ENCODE data around the gene APRT. TPM values are rescaled to one million over a fixed set of nuclear protein-coding genes. Genes with fewer than 3 reads are reported as not detected.
A peak's percentile ranks its signal among the peaks of the same experiment; 100 is the strongest.

The APRT gene, protein sequence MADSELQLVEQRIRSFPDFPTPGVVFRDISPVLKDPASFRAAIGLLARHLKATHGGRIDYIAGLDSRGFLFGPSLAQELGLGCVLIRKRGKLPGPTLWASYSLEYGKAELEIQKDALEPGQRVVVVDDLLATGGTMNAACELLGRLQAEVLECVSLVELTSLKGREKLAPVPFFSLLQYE
- 100 to 1,000 TPM; 140 to 141 TPM for total RNA-seq

DNA sequence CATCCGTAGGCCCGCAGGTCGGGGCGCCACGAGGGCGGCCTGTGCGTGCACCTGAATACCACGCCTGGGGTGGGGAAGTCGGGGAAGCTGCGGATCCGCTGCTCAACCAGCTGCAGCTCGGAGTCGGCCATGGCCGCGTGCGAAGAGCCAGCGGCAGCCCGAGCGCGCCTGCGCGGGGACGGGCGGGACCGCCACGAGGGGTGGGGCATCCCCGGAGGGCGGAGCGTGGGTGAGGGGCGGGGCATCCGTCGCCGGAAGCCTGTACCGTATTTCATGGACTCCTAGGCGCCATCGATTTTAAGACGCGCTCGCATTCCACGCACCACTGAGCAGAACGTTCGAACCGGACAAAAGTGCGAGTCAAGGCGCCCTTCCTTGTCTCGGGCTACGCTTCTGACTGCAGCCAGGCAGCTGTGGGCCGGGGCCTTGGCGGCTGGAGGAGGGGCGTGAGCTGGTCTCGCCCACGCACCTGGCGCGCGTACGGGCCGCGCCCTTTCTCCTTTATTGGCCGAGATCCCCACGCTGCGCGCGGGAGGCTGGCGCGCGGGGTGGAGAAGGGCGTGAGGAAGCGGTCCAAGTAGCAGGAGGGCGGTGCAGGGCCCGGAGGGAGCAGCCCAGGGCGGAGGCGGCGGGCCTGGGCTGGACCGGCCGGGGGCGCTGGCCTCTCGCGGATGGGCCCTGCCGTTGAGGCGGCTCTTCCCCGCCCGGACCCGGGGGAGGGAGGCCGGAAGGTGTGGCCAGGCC is at the start of gene APRT:
APRT (minus strand) TSS at position 160 of the 744 bp plus-strand sequence; CDS start at position 131, 29 bp downstream.
- peak within 1 kb of the TSS; percentile 85 for H3K4me3 Mint-ChIP-seq
- H3K4me1 Mint-ChIP-seq (ENCODE audit: low read depth): peaks cover 32% of the 10 kb centered on the region
- H3K36me3 Mint-ChIP-seq (ENCODE audit: low read depth): peaks cover 29% of the 10 kb centered on the region
- H3K9me3 Mint-ChIP-seq (ENCODE audit: insufficient read depth): no peaks in the 10 kb centered on the region
- H3K27me3 Mint-ChIP-seq (ENCODE audit: low read depth): no peaks in the 10 kb centered on the region
- peak within 1 kb of the TSS; percentile 97 for H3K27ac Mint-ChIP-seq
- ChIA-PET POLR2A (interaction anchor here (0.6 to 4.2 kb wide), 10 partner anchors 9 to 360 kb away, joined by 3 to 27 read pairs (median 6); partner anchors contain the start of gene CDH15), CTCF (interaction anchor here (0.7 to 5.5 kb wide), 14 partner anchors 9 to 429 kb away, joined by 3 to 42 read pairs (median 3); partner anchors contain the start of genes GALNS, TRAPPC2L and ZNF778)
- DNase-seq (peak; percentile 97), ATAC-seq (peak; percentile 84)

DNA sequence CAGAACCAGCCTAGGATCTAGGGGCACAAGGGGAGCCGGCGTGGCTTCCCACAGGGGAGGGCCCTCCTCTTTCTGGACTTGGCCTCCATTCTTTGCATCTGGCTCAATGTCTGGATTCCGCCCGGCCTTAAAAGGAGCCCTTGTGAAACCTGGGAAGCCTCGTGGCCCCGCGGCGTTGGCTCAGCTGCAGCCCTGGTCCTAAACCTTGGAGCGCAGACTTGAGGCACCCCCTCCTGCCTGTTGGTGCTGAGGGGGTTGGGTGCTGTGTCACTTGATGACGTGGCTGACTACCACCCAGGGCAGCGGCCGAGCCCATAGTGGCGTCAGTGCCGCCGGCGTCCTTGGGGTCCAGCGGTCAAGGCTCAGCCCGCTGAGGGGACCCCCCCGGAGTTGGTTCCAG is 49.6 kb upstream of the APRT start:
- Mint-ChIP-seq H3K4me1 (ENCODE audit: low read depth) (peaks cover 11% of the 10 kb centered on the region), H3K27me3 (ENCODE audit: low read depth) (no peaks in the 10 kb centered on the region), H3K9me3 (ENCODE audit: insufficient read depth) (no peaks in the 10 kb centered on the region), H3K27ac (no peak overlapping the region), H3K36me3 (ENCODE audit: low read depth) (peaks cover 21% of the 10 kb centered on the region), H3K4me3 (no peak overlapping the region)
- ChIA-PET CTCF (no interaction called here), POLR2A (no interaction called here)
- no peak for ATAC-seq
- no peak for DNase-seq

DNA sequence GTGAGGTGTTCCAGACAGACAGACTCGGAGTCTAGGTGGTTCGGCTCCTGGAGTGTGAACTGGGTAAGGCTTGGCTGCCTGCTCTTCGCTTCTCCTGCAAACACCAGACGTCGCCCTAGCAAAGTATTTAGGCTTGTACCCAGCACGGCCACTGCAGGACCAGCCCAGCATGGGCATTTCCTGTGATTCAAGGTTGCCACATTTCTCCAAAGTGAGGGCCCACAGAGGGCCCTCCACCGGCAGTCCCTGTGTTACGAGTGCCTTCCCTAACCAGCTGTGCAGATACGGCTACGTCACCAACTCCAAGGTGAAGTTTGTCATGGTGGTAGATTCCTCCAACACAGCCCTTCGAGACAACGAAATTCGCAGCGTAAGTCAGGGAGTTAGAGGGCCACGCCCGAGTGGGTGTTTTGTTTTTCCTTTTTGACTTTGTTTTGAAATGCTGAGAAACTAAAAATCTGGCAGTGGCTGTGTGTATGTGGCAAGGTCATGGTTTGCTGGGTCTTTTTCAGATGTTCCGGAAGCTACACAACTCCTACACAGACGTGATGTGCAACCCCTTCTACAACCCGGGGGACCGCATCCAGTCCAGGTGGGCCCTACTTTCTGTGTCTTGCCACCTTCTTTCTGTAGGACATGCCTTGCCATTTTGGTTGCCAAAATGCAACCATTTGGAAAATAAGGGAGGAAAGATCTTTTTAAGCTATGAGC is 47.8 kb upstream of the APRT start:
- H3K27ac Mint-ChIP-seq: no peak overlapping the region
- no peak for DNase-seq
- CTCF ChIA-PET: interaction anchor here (2.1 to 2.9 kb wide), 2 partner anchors 44 to 48 kb away, joined by 12 to 42 read pairs; partner anchors contain the start of gene APRT

DNA sequence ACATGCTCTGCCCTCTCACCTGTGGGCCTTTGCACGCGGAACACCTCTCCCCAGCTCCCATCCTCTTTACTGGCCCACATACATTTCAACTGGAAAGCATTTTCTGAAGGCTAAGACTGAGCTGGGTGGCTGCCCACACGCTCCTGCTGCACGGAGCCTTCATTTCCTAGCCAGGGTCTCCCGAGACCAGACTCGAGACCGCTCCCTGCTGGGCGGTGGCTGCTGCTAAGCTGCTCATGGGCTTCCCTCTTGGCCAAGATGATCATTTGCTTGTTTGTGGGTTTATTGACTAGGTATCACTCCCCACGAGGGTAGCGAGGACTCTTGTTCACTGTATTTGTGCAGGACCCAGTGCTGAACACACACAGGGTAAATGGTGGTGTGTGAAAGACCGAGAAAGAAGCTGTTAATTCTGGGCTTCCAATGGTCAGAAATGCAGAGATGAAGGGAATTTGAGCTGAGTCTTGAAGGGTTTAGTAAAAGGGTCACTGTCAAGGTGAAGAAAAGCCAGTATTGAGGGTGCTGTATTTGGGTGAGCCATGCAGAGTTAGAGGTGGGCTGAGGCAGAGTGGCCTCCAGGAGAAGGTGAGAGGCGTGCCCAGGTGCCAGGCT is 46.1 kb upstream of the APRT start:
- CTCF ChIA-PET: interaction anchor here (0.6 to 2.9 kb wide), 21 partner anchors 11 to 383 kb away, joined by 3 to 42 read pairs (median 4); partner anchors contain the start of genes APRT and ZNF778
- Mint-ChIP-seq H3K27me3 (ENCODE audit: low read depth) (no peaks in the 10 kb centered on the region), H3K27ac (peak overlapping the region; percentile 94)

More for the DNA sequence above, 47.8 kb upstream of the APRT start:
- Mint-ChIP-seq H3K4me3 (no peak overlapping the region), H3K27me3 (ENCODE audit: low read depth) (no peaks in the 10 kb centered on the region), H3K9me3 (ENCODE audit: insufficient read depth) (no peaks in the 10 kb centered on the region), H3K4me1 (ENCODE audit: low read depth) (peaks cover 25% of the 10 kb centered on the region), H3K36me3 (ENCODE audit: low read depth) (peaks cover 24% of the 10 kb centered on the region)
- no peak for ATAC-seq
- POLR2A ChIA-PET: no interaction called here

DNA sequence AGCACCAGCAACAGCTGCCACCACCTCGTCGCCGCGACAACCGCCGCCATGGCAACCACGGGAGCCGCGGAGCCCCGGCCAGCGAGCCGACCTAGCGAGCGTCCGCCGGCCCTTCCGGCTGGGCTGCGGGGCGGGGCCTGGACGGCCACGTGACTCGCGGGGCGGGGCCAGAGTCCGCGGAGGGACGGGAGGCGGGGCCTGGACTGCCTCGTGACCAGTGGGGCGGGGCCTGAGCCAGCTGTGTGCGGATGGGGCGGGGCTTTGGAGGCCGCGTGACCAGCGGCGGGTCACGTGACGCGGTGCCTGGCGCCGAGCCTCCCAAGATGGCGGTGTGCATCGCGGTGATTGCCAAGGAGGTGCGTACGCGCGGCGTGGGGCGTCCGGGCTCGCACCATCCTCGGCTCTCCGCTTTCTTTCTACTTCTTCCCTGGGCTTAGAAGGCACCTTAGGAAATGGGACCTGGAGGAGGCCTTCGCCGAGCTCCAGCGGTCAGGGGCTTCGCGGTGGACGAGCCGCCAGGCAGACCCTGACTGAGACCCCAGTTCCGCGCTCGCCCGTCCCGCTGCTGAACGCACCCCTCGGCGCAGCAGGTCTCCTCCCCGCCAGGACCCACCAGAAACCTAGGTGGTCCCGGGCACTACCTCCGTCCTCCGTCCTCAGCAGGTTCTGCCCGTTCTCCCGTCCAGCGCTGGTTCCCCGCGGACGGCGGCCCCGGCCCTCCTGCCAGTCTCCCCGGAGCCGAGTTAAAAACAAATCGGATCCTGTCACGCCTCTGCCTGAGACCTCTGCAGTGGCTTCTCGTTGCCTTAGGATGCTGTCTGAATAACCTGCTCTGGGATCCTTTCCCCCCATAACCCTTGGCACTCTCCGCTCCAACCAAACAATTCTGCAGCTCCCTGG is 45.4 kb upstream of the APRT start, which contains the start of the genes GALNS and TRAPPC2L:
GALNS (minus strand) TSS at position 120 of the 900 bp plus-strand sequence; CDS start at position 50, 70 bp downstream.
TRAPPC2L (plus strand) TSS at position 300 of the 900 bp plus-strand sequence; CDS start at position 324, 24 bp downstream.
- peak; percentile 86 for ATAC-seq
- CTCF ChIA-PET: interaction anchor here (0.6 to 2.9 kb wide), 20 partner anchors 10 to 383 kb away, joined by 3 to 42 read pairs (median 4); partner anchors contain the start of genes APRT and ZNF778
- Mint-ChIP-seq H3K27ac (peak within 1 kb of the TSS; percentile 94), H3K27me3 (ENCODE audit: low read depth) (no peaks in the 10 kb centered on the region), H3K4me3 (peak within 1 kb of the TSS; percentile 97), H3K36me3 (ENCODE audit: low read depth) (peaks cover 24% of the 10 kb centered on the region), H3K9me3 (ENCODE audit: insufficient read depth) (no peaks in the 10 kb centered on the region), H3K4me1 (ENCODE audit: low read depth) (peaks cover 28% of the 10 kb centered on the region)
- POLR2A ChIA-PET: interaction anchor here (0.6 to 2.7 kb wide), 7 partner anchors 10 to 76 kb away, joined by 3 to 11 read pairs (median 4); partner anchors contain the start of gene APRT
- DNase-seq: peak; percentile 99

More for the DNA sequence above, 46.1 kb upstream of the APRT start:
- H3K36me3 Mint-ChIP-seq (ENCODE audit: low read depth): peaks cover 24% of the 10 kb centered on the region
- H3K4me3 Mint-ChIP-seq: peak overlapping the region; percentile 97
- DNase-seq (peak; percentile 84), ATAC-seq (peak; percentile 71)
- peaks cover 28% of the 10 kb centered on the region for H3K4me1 Mint-ChIP-seq (ENCODE audit: low read depth)
- no peaks in the 10 kb centered on the region for H3K9me3 Mint-ChIP-seq (ENCODE audit: insufficient read depth)
- POLR2A ChIA-PET: interaction anchor here (0.8 to 2.7 kb wide), 6 partner anchors 11 to 77 kb away, joined by 3 to 11 read pairs (median 6); partner anchors contain the start of gene APRT

DNA sequence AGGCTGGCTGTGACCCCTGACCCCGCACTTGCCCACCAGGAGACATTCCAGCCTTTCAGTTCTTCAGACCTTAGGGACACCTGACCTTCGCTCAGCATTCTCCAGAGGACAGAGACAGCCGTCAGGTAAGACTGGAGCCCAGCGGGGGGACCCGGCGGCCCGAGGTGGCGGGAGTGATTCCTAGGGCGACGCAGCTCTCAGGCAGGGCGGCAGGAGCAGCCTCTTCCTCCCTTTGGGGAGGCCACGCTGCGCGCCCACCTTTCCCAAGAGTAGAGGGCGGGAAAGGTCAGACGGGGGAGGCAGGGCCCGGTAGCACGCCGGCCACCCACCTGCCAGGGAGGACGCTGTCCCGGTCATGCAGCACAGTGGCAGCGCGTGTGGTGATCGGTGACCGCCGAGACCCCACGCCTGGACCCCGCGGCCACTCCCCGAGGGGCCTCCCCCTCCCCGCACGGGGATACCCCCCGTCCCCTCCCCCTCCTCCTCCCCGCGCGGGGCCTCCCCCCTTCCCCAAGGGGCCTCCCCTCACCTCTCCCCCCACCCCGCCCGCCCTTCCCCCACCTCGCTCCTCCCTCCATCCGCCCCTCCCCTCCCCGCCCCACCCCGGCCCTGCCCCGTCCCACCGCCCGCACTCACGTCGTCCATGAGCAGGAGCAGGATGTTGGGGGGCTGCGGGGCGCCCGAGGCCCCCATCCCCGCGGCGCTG is 44.5 kb upstream of the APRT start:
- peaks cover 24% of the 10 kb centered on the region for H3K36me3 Mint-ChIP-seq (ENCODE audit: low read depth)
- H3K4me1 Mint-ChIP-seq (ENCODE audit: low read depth): peaks cover 28% of the 10 kb centered on the region
- peak; percentile 23 for DNase-seq
- peak overlapping the region; percentile 94 for H3K27ac Mint-ChIP-seq
- ChIA-PET POLR2A (interaction anchor here (0.6 to 2.7 kb wide), 4 partner anchors 9 to 76 kb away, joined by 3 to 11 read pairs (median 5); no protein-coding TSS in a partner anchor), CTCF (interaction anchor here (1.0 to 2.9 kb wide), 6 partner anchors 38 to 361 kb away, joined by 4 to 42 read pairs (median 6); partner anchors contain the start of genes APRT and ZNF778)
- H3K9me3 Mint-ChIP-seq (ENCODE audit: insufficient read depth): no peaks in the 10 kb centered on the region
- peak overlapping the region; percentile 97 for H3K4me3 Mint-ChIP-seq
- ATAC-seq: no peak
- no peaks in the 10 kb centered on the region for H3K27me3 Mint-ChIP-seq (ENCODE audit: low read depth)

DNA sequence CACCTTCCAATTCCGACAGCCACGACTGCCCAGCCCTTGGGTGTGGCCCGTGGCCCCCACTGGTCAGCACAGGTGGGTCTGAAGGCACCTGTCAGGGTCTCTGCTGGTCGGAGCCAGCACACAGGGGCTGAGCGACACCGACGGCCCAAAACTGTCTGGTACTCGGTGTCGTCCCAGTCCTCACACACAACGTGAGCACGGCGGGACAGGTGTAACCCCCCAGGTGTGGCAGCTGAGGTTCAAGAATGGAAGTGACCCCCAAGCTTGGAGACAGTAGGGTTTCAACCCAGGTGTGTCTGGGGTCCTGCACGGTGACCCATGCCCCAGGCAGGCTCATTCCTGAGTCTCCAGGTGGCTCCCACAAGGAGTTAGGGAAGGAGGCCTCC is 44.0 kb upstream of the APRT start:
- Mint-ChIP-seq H3K27ac (peak overlapping the region; percentile 64), H3K36me3 (ENCODE audit: low read depth) (peaks cover 19% of the 10 kb centered on the region), H3K27me3 (ENCODE audit: low read depth) (no peaks in the 10 kb centered on the region), H3K4me1 (ENCODE audit: low read depth) (peaks cover 28% of the 10 kb centered on the region), H3K4me3 (peak overlapping the region; percentile 74), H3K9me3 (ENCODE audit: insufficient read depth) (no peaks in the 10 kb centered on the region)
- ATAC-seq: no peak
- ChIA-PET POLR2A (interaction anchor here (0.6 to 2.7 kb wide), 2 partner anchors 43 to 46 kb away, joined by 3 to 11 read pairs; no protein-coding TSS in a partner anchor), CTCF (no interaction called here)
- no peak for DNase-seq

DNA sequence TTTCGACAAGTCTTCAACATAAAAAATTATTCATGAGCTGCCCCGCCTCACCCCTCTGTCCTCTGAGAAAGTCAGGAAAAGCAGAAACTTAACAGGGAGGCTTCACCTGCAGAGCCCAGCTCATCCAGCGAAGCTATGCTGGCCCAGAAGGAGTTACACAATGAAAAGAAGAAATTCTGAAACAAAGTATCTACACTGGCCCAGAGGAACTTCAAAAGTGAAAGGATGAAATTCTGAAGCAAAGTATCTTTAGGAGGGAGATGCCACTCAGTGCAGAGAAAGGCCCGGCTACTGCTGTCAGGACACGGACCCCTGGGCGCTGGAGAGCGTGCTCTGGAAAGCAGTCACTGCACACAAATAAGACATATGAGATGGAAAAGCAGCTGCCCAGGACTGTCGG is 43.4 kb upstream of the APRT start:
- H3K27ac Mint-ChIP-seq: peak overlapping the region; percentile 23
- POLR2A ChIA-PET: interaction anchor here (0.6 to 0.9 kb wide), 2 partner anchors 8 to 42 kb away, joined by 3 read pairs; no protein-coding TSS in a partner anchor

DNA sequence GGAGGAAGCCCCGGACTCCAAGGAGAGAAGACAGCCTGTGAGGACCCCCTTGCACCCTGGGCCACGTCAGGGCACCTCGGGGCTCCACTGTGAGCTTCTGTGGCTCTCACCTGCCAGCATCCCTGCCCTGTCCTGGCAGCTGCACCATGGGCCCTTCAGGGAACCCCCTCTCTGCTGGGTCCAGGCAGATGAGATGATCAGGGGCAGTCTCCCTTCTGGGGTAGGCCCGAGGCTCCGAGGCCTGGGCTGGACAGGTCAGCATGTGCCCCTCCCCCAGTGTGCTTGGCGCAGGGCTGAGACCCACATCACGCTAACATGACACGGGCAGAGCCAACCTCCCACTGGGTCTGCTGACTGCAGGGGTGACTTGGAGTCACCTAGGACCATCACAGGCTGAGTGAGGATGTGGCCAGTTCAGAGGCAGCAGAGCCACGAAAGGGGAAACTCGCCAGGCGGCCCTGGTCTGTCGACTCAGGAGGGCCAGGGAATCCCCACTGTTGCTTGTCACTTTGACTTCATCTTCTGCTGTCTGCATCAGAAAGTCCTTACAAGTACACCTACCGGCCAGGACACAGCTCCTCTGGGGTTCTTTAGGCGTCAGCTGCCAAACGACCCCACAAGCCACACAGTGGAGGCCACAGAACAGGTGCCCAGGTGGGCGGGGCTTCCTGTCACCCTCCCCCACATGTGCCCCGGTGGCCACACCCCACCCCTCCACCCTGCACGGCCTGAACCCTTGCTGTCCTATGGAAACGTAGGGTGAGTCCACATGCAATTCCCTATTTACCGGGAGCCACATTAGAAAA is 42.8 kb upstream of the APRT start:
- peaks cover 11% of the 10 kb centered on the region for H3K36me3 Mint-ChIP-seq (ENCODE audit: low read depth)
- peak overlapping the region; percentile 56 for H3K4me3 Mint-ChIP-seq
- DNase-seq (peak; percentile 46), ATAC-seq (no peak)
- no peaks in the 10 kb centered on the region for H3K27me3 Mint-ChIP-seq (ENCODE audit: low read depth)
- no peaks in the 10 kb centered on the region for H3K9me3 Mint-ChIP-seq (ENCODE audit: insufficient read depth)
- H3K4me1 Mint-ChIP-seq (ENCODE audit: low read depth): peaks cover 28% of the 10 kb centered on the region
- POLR2A ChIA-PET: interaction anchor here (0.5 to 0.9 kb wide), 2 partner anchors 9 to 805 kb away, joined by 3 read pairs; no protein-coding TSS in a partner anchor
- peak overlapping the region; percentile 43 for H3K27ac Mint-ChIP-seq
- CTCF ChIA-PET: no interaction called here

More for the DNA sequence above, 43.4 kb upstream of the APRT start:
- no peaks in the 10 kb centered on the region for H3K27me3 Mint-ChIP-seq (ENCODE audit: low read depth)
- peaks cover 28% of the 10 kb centered on the region for H3K4me1 Mint-ChIP-seq (ENCODE audit: low read depth)
- ATAC-seq (no peak), DNase-seq (no peak)
- H3K36me3 Mint-ChIP-seq (ENCODE audit: low read depth): peaks cover 16% of the 10 kb centered on the region
- H3K9me3 Mint-ChIP-seq (ENCODE audit: insufficient read depth): no peaks in the 10 kb centered on the region
- CTCF ChIA-PET: no interaction called here
- H3K4me3 Mint-ChIP-seq: peak overlapping the region; percentile 56

Data from activated CD8-positive, alpha-beta T cell treated with anti-CD3 and anti-CD28 coated beads, Interleukin-2, amount 10 ng/mL, durations not matched to agents 7 days and 5 days (primary cell).